ENCODE results near the gene SYF2. TPM values are rescaled to one million over a fixed set of nuclear protein-coding genes. Genes with fewer than 3 reads are reported as not detected.

Gene SYF2
- total and polyA plus RNA-seq, 4 donors = 29.7 to 99.4 (median 67.5) TPM

DNA sequence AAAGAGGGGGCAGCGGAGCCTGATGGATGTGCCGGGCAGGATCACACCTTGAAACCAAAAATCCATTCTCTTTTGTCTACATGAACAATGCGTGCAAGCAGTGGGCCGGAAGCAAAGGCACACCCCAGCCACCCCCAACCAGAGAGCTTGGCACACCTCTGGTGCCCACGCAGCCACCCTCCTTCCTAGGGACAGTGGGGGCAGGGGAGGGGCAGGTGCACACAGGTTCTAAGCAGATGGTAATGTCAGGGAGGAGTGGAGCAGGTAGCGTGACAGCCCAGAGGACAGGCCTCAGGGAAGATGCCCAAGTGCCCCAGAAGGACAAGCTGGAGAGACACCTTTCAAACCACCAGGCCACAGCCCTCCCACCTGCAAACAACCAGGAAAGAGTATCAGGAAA, 36.5 kb downstream of the SYF2 start:
- no peak overlapping the region for H3K9ac ChIP-seq (ENCODE audit: insufficient read depth in 1 of 2, low read length in 2 of 2)
- WGBS, 2 donors = 65 to 75% methylated on average over 6 of the region's 6 CpGs

GRCh38 chr1:25194572-25195020, 37.7 kb downstream of the SYF2 start:
- Histone ChIP-seq H3K4me3 (no peak overlapping the region), H3K9me3 (ENCODE audit: control insufficient read depth in 4 of 4, insufficient read depth in 3 of 4, low read length in 3 of 4) (no peaks in the 10 kb centered on the region), H3K27me3 (ENCODE audit: control insufficient read depth in 3 of 3, insufficient read depth in 3 of 3, low read length in 2 of 3) (no peaks in the 10 kb centered on the region), H3K9ac (ENCODE audit: insufficient read depth in 1 of 2, low read length in 2 of 2) (no peak overlapping the region), H3K4me1 (ENCODE audit: control insufficient read depth in 5 of 5, insufficient read depth in 5 of 5, low read length in 5 of 5) (peaks cover 0 to 22% (median 9%) of the 10 kb centered on the region in 5 donors), H3K36me3 (ENCODE audit: control insufficient read depth in 4 of 4, insufficient read depth in 4 of 4, low read length in 4 of 4) (no peaks in the 10 kb centered on the region), H3K27ac (ENCODE audit: low read depth in 1 of 2, low read length in 1 of 2) (no peak overlapping the region)
- 74 to 89% methylated on average over 17 of the region's 17 CpGs for WGBS, 2 donors
- DNase-seq (no peak), ATAC-seq (ENCODE audit: insufficient read depth, low FRiP score) (no peak)
- no peak for TF ChIP-seq CTCF (IDR thresholded peaks at IDR 0.05; ENCODE audit: control extremely low read depth, extremely low read depth)

More for the DNA sequence above, 36.5 kb downstream of the SYF2 start:
- H3K4me1 ChIP-seq (ENCODE audit: control insufficient read depth in 5 of 5, insufficient read depth in 5 of 5, low read length in 5 of 5) = peaks cover 0 to 32% (median 9%) of the 10 kb centered on the region in 5 donors
- no peaks in the 10 kb centered on the region for H3K36me3 ChIP-seq (ENCODE audit: control insufficient read depth in 4 of 4, insufficient read depth in 4 of 4, low read length in 4 of 4)
- TF ChIP-seq CTCF (IDR thresholded peaks at IDR 0.05; ENCODE audit: control extremely low read depth, extremely low read depth) = no peak
- no peaks in the 10 kb centered on the region for H3K9me3 ChIP-seq (ENCODE audit: control insufficient read depth in 4 of 4, insufficient read depth in 3 of 4, low read length in 3 of 4)
- H3K27ac ChIP-seq (ENCODE audit: low read depth in 1 of 2, low read length in 1 of 2) = no peak overlapping the region
- no peaks in the 10 kb centered on the region for H3K27me3 ChIP-seq (ENCODE audit: control insufficient read depth in 3 of 3, insufficient read depth in 3 of 3, low read length in 2 of 3)
- H3K4me3 ChIP-seq = no peak overlapping the region
- ATAC-seq (ENCODE audit: insufficient read depth, low FRiP score) (no peak), DNase-seq (no peak)

- Histone ChIP-seq H3K27ac (ENCODE audit: low read depth in 1 of 2, low read length in 1 of 2) (no peak overlapping the region), H3K9me3 (ENCODE audit: control insufficient read depth in 4 of 4, insufficient read depth in 3 of 4, low read length in 3 of 4) (no peaks in the 10 kb centered on the region), H3K9ac (ENCODE audit: insufficient read depth in 1 of 2, low read length in 2 of 2) (no peak overlapping the region), H3K36me3 (ENCODE audit: control insufficient read depth in 4 of 4, insufficient read depth in 4 of 4, low read length in 4 of 4) (no peaks in the 10 kb centered on the region), H3K4me3 (no peak overlapping the region), H3K4me1 (ENCODE audit: control insufficient read depth in 5 of 5, insufficient read depth in 5 of 5, low read length in 5 of 5) (peaks cover 0 to 16% (median 9%) of the 10 kb centered on the region in 5 donors), H3K27me3 (ENCODE audit: control insufficient read depth in 3 of 3, insufficient read depth in 3 of 3, low read length in 2 of 3) (no peaks in the 10 kb centered on the region)
- 82 to 90% methylated on average over 8 of the region's 8 CpGs for WGBS, 2 donors
- no peak for DNase-seq
- ATAC-seq (ENCODE audit: insufficient read depth, low FRiP score) = no peak
- TF ChIP-seq CTCF (IDR thresholded peaks at IDR 0.05; ENCODE audit: control extremely low read depth, extremely low read depth) = no peak
Observed at GRCh38 chr1:25194054-25194453, 38.2 kb downstream of the SYF2 start.

GRCh38 chr1:25193229-25193628, 39.1 kb downstream of the SYF2 start:
- no peaks in the 10 kb centered on the region for H3K27me3 ChIP-seq (ENCODE audit: control insufficient read depth in 3 of 3, insufficient read depth in 3 of 3, low read length in 2 of 3)
- no peak overlapping the region for H3K4me3 ChIP-seq
- peaks cover 0 to 8% (median 5%) of the 10 kb centered on the region in 5 donors for H3K4me1 ChIP-seq (ENCODE audit: control insufficient read depth in 5 of 5, insufficient read depth in 5 of 5, low read length in 5 of 5)
- H3K9me3 ChIP-seq (ENCODE audit: control insufficient read depth in 4 of 4, insufficient read depth in 3 of 4, low read length in 3 of 4) = no peaks in the 10 kb centered on the region
- H3K9ac ChIP-seq (ENCODE audit: insufficient read depth in 1 of 2, low read length in 2 of 2) = peak overlapping the region in 1 of 2 donors; percentile 26
- no peaks in the 10 kb centered on the region for H3K36me3 ChIP-seq (ENCODE audit: control insufficient read depth in 4 of 4, insufficient read depth in 4 of 4, low read length in 4 of 4)
- no peak for TF ChIP-seq CTCF (IDR thresholded peaks at IDR 0.05; ENCODE audit: control extremely low read depth, extremely low read depth)
- no peak for DNase-seq
- 63 to 85% methylated on average over 8 to 9 of the region's 9 CpGs for whole genome bisulfite sequencing, 2 donors
- ATAC-seq (ENCODE audit: insufficient read depth, low FRiP score) = no peak
- no peak overlapping the region for H3K27ac ChIP-seq (ENCODE audit: low read depth in 1 of 2, low read length in 1 of 2)

Measured in lung (tissue), 12 donors.